ENCODE measurements around the gene LOXHD1. TPM values are rescaled to one million over a fixed set of nuclear protein-coding genes. Genes with fewer than 3 reads are reported as not detected.

Gene LOXHD1
- total RNA-seq, 1 experiment from 2014 or later: not detected

GRCh38 chr18:46680784-46681695, 24.0 kb upstream of the LOXHD1 start:
- H3K36me3 Mint-ChIP-seq (ENCODE audit: insufficient read depth, unreplicated experiment): no peaks in the 10 kb centered on the region
- H3K27me3 Mint-ChIP-seq (ENCODE audit: insufficient read depth, unreplicated experiment): peaks cover 3% of the 10 kb centered on the region
- ChIA-PET POLR2A (no interaction called here), CTCF (no interaction called here)
- no TSS peak for BruUV-seq (replicated peaks)
- no peak overlapping the region for H3K4me3 Mint-ChIP-seq (ENCODE audit: unreplicated experiment)
- no peaks in the 10 kb centered on the region for H3K9me3 Mint-ChIP-seq (ENCODE audit: unreplicated experiment)
- H3K4me1 Mint-ChIP-seq (ENCODE audit: low read depth, unreplicated experiment): no peaks in the 10 kb centered on the region
- no peak for DNase-seq
- H3K27ac Mint-ChIP-seq (ENCODE audit: unreplicated experiment): no peak overlapping the region
- TF ChIP-seq CTCF (IDR thresholded peaks at IDR 0.05; ENCODE audit: insufficient read depth in 1 of 2, low read depth in 1 of 2, low read length in 1 of 2, severe bottlenecking in 1 of 2, unreplicated experiment in 1 of 2): no peak
- intact Hi-C loops (cut with micrococcal nuclease; ENCODE audit: unreplicated experiment): no loop called here
- H3K9me3 ChIP-seq: no peaks in the 10 kb centered on the region
- H3K36me3 ChIP-seq (ENCODE audit: control insufficient read depth, insufficient read depth, low read length): no peaks in the 10 kb centered on the region
- H3K4me3 ChIP-seq (ENCODE audit: low read depth, low read length): no peak overlapping the region
- H3K27me3 ChIP-seq (replicated peaks; ENCODE audit: control insufficient read depth, insufficient read depth, low read length): no peaks in the 10 kb centered on the region
- H3K4me1 ChIP-seq: no peaks in the 10 kb centered on the region

DNA sequence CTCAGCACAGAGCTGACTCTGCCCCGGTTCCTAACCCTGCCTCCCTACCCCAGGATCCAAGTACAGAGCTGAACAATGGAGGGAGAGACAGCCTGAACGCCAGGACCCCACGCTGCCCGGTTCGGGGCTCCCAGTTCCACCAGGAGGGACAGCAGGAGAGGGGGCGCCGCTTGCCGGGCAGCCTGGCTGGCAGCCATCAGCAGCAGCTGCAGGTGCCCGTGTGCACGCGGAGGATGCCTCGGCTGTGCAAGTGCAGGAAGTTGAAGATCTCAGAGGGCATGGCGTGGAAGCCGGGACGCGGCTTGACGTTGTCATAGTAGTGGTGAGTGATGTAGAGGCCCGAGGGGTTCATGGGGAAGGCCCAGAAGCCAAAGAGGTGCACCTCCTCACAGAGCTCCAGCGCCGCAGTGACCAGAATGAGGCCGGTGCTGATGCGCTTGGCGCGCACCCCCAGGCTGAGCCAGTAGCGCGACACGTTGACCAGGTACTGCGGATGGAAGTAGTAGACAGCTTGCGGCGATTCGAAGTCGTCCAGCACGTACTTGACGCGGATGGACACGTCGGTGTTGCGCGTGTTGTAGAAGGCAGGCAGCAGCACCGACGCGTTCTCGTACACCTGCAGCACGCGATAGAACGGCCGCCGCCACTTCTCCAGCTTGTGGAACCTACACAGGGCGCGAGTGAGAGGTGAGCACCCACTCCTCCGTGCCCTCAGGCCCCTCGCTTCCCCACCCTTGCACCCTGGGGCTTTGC, 23.0 kb upstream of the LOXHD1 start:
- ChIA-PET POLR2A (no interaction called here), CTCF (no interaction called here)
- no TSS peak for BruUV-seq (replicated peaks)
- no peak for DNase-seq
- Mint-ChIP-seq H3K27ac (ENCODE audit: unreplicated experiment) (no peak overlapping the region), H3K4me3 (ENCODE audit: unreplicated experiment) (no peak overlapping the region), H3K27me3 (ENCODE audit: insufficient read depth, unreplicated experiment) (peaks cover 7% of the 10 kb centered on the region), H3K4me1 (ENCODE audit: low read depth, unreplicated experiment) (no peaks in the 10 kb centered on the region), H3K36me3 (ENCODE audit: insufficient read depth, unreplicated experiment) (no peaks in the 10 kb centered on the region), H3K9me3 (ENCODE audit: unreplicated experiment) (no peaks in the 10 kb centered on the region)
- intact Hi-C loops (cut with micrococcal nuclease; ENCODE audit: unreplicated experiment): no loop called here
- Histone ChIP-seq H3K4me1 (no peaks in the 10 kb centered on the region), H3K27me3 (replicated peaks; ENCODE audit: control insufficient read depth, insufficient read depth, low read length) (no peaks in the 10 kb centered on the region), H3K9me3 (no peaks in the 10 kb centered on the region), H3K36me3 (ENCODE audit: control insufficient read depth, insufficient read depth, low read length) (no peaks in the 10 kb centered on the region), H3K4me3 (ENCODE audit: low read depth, low read length) (no peak overlapping the region)
- no peak for TF ChIP-seq CTCF (IDR thresholded peaks at IDR 0.05; ENCODE audit: insufficient read depth in 1 of 2, low read depth in 1 of 2, low read length in 1 of 2, severe bottlenecking in 1 of 2, unreplicated experiment in 1 of 2)

- no peak for TF ChIP-seq CTCF (IDR thresholded peaks at IDR 0.05; ENCODE audit: insufficient read depth in 1 of 2, low read depth in 1 of 2, low read length in 1 of 2, severe bottlenecking in 1 of 2, unreplicated experiment in 1 of 2)
- H3K36me3 Mint-ChIP-seq (ENCODE audit: insufficient read depth, unreplicated experiment): no peaks in the 10 kb centered on the region
- H3K4me3 ChIP-seq (ENCODE audit: low read depth, low read length): no peak overlapping the region
- no peaks in the 10 kb centered on the region for H3K4me1 ChIP-seq
- BruUV-seq (replicated peaks): no TSS peak
- H3K27ac Mint-ChIP-seq (ENCODE audit: unreplicated experiment): no peak overlapping the region
- POLR2A ChIA-PET: no interaction called here
- CTCF ChIA-PET: no interaction called here
- no peaks in the 10 kb centered on the region for H3K27me3 ChIP-seq (replicated peaks; ENCODE audit: control insufficient read depth, insufficient read depth, low read length)
- H3K4me3 Mint-ChIP-seq (ENCODE audit: unreplicated experiment): no peak overlapping the region
- no peaks in the 10 kb centered on the region for H3K9me3 Mint-ChIP-seq (ENCODE audit: unreplicated experiment)
- DNase-seq: no peak
- intact Hi-C loops (cut with micrococcal nuclease; ENCODE audit: unreplicated experiment): no loop called here
- H3K9me3 ChIP-seq: no peaks in the 10 kb centered on the region
- peaks cover 9% of the 10 kb centered on the region for H3K27me3 Mint-ChIP-seq (ENCODE audit: insufficient read depth, unreplicated experiment)
- no peaks in the 10 kb centered on the region for H3K36me3 ChIP-seq (ENCODE audit: control insufficient read depth, insufficient read depth, low read length)
- no peaks in the 10 kb centered on the region for H3K4me1 Mint-ChIP-seq (ENCODE audit: low read depth, unreplicated experiment)
Observed at GRCh38 chr18:46678785-46679399, 21.9 kb upstream of the LOXHD1 start.

All from Caco-2 (cell line).